Thoracic aorta (tissue), 2 donors: ENCODE results near the gene FRMD6. TPM values are rescaled to one million over a fixed set of nuclear protein-coding genes. Genes with fewer than 3 reads are reported as not detected.

Experiments
- ATAC-seq: fragments of 150-250 bp; one replicate; pipeline ENCODE4 v1.8.0; 2017; ENCODE audit warnings: low read depth; ENCODE audit not compliant: insufficient number of reproducible peaks, low FRiP score
- DNase-seq: peaks from one replicate; pipeline ENCODE4 v3.0.0-alpha.2; 2020; ENCODE audit warnings: low spot score
- H3K27ac ChIP-seq, 2 donors: fragments of 200-600 bp; sonication (generic); 1 replicate in 1 of 2; 2 replicates in 1 of 2; pipeline ENCODE4 v1.5.1; 2016; ENCODE audit warnings: mild to moderate bottlenecking in 2 of 2, moderate library complexity in 2 of 2
- H3K27me3 ChIP-seq: fragments of 200-600 bp; sonication (generic); replicated peaks from 2 replicates; pipeline ENCODE4 v1.6.0; 2016; ENCODE audit warnings: mild to moderate bottlenecking; ENCODE audit not compliant: insufficient read depth
- H3K36me3 ChIP-seq: fragments of 200-600 bp; sonication (generic); one replicate; pipeline ENCODE4 v1.5.1; 2016
- H3K4me1 ChIP-seq, 2 donors: fragments of 200-600 bp; sonication (generic); 1 replicate in 1 of 2; 2 replicates in 1 of 2; pipeline versions ENCODE4 v1.5.1 to v1.6.0; 2016; ENCODE audit warnings: low read depth in 2 of 2, mild to moderate bottlenecking in 1 of 2; ENCODE audit not compliant: control insufficient read depth in 1 of 2
- H3K4me3 ChIP-seq: fragments of 200-600 bp; sonication (generic); 2 replicates; pipeline ENCODE4 v1.5.1; 2016; ENCODE audit warnings: mild to moderate bottlenecking
- H3K9me3 ChIP-seq: fragments of 200-600 bp; sonication (generic); 2 replicates; pipeline ENCODE4 v1.5.1; 2016
- CTCF ChIP-seq: fragments of 200-600 bp; sonication (generic); IDR thresholded peaks from one replicate; pipeline ENCODE4 v1.5.1; 2019; ENCODE audit warnings: antibody characterized with exemption
- total RNA-seq, 2 donors: library from RNA; depleted of rRNA; stranded (reverse); fragments of >200 nt; gene quantifications; one replicate each; pipeline versions ENCODE4 v1.1.0 to v1.2.3, GENCODE V29; 2016

The FRMD6 gene
- total RNA-seq, 2 donors from 2014 or later, result 72.3 to 79.6 TPM

GRCh38 chr14:51650716-51651387, 858 bp upstream of the FRMD6 start:
- Histone ChIP-seq H3K36me3 (no peaks in the 10 kb centered on the region), H3K27ac (peak overlapping the region; percentile 93 to 95)
- DNase-seq, result no peak

DNA sequence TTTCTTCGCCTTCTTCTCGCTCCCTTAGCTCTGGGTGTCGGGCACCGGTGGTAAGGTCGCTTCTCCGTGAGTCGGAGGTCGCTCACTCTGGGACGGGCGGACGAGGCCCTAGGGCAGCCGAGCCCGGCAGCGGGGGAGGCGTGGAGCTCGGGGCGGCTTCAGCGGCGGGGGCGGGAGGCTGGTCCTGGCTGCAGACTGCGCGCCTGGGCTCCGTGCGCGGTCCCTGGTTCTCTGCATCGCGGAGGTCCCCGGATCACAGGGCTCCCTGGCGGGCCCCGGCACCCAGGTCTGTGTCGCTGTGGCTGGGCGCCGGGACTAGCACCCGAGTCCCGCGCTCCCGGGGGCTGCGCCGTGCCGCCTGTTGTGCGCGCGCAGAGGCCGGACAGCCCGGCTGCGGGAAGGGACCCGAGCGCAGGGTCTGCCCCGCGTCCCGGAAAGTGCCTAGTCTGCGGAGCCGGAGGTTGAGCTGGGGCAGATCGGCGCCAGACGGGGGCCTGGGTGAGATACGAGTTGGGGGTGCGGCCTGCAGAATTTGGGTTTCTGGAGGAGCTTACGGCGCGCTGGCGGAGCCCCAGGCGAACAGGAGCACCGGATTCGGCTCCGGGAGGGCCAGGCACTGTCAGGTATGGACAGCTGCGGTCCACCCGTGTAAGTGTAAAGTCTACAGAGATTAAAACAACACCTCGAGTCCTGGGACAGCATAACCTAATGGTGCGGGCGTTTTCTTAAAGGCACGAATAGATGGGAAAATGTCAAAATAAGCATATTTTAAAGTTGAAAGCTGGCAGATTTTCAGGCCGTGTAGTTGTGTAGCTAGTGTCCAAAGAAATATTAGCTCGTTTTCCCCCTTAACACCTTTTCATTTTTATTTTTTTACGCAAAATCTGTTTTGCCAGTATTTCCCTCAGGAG, 713 bp downstream of the FRMD6 start:
- no peak for TF ChIP-seq CTCF
- Histone ChIP-seq H3K4me1 (peaks cover 10 to 47% of the 10 kb centered on the region in 2 donors), H3K4me3 (peak overlapping the region; percentile 99), H3K36me3 (no peaks in the 10 kb centered on the region), H3K27me3 (no peaks in the 10 kb centered on the region), H3K27ac (peak overlapping the region; percentile 88 to 94), H3K9me3 (no peaks in the 10 kb centered on the region)
- ATAC-seq (peak; percentile 12), DNase-seq (no peak)

More at GRCh38 chr14:51650716-51651387, 858 bp upstream of the FRMD6 start:
- no peak for TF ChIP-seq CTCF
- H3K27me3 ChIP-seq, result no peaks in the 10 kb centered on the region
- H3K4me1 ChIP-seq, result peaks cover 8 to 31% of the 10 kb centered on the region in 2 donors
- peak overlapping the region; percentile 99 for H3K4me3 ChIP-seq
- peak; percentile 3 for ATAC-seq
- no peaks in the 10 kb centered on the region for H3K9me3 ChIP-seq

GRCh38 chr14:51653079-51653774, 1.5 kb downstream of the FRMD6 start:
- peak; percentile 67 for TF ChIP-seq CTCF
- Histone ChIP-seq H3K36me3 (no peaks in the 10 kb centered on the region), H3K4me1 (peaks cover 10 to 55% of the 10 kb centered on the region in 2 donors), H3K4me3 (peak overlapping the region; percentile 99), H3K27me3 (no peaks in the 10 kb centered on the region), H3K9me3 (no peaks in the 10 kb centered on the region), H3K27ac (peak overlapping the region; percentile 88 to 94)
- ATAC-seq (peak; percentile 44), DNase-seq (no peak)

DNA sequence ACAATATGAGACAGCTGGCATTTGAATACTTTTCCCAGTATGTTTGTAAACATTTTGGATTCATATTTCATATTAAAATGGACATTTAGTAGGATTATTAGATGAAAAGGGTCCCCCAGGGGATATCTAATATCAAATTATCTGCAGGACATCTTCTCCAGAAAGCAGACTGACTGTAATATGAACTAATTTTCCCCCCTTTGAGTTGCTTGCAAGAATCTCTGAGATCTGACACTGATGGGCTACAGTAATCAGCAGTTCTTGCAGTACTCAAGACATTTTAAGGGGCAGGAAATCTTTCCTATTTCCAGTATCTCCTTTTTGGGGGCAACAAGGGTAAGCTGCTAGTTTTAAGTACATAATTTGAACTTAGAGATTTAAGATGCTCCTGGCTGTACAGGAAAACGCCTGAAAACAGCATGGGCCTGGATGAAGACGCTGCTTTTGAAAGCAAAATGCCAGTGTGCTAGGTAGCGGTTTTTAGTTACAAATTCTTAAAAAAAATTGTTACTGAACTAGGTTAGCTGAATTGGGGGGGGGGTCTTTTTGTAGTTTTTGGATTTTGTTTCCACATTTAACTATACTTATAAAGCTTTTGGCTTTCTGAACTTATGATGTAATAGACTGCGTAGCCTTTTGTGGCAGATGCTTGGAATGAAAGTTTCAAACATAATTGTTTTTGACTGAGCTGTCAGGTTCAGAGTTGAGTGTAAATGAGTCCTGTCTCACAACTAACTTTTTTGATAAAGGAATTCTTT, 2.2 kb downstream of the FRMD6 start:
- no peak for TF ChIP-seq CTCF
- ATAC-seq (no peak), DNase-seq (no peak)
- Histone ChIP-seq H3K4me3 (peak overlapping the region; percentile 99), H3K27ac (peak overlapping the region; percentile 88 to 94), H3K9me3 (no peaks in the 10 kb centered on the region), H3K27me3 (no peaks in the 10 kb centered on the region), H3K4me1 (peaks cover 10 to 62% of the 10 kb centered on the region in 2 donors), H3K36me3 (no peaks in the 10 kb centered on the region)
